ENCODE results near the gene SUSD6. TPM values are rescaled to one million over a fixed set of nuclear protein-coding genes. Genes with fewer than 3 reads are reported as not detected.

SUSD6 gene
- total and polyA plus RNA-seq, 4 donors = 16.0 to 75.1 (median 61.0) TPM

- Histone ChIP-seq H3K27me3 (ENCODE audit: control insufficient read depth in 3 of 3, insufficient read depth in 3 of 3, low read length in 2 of 3) (peaks cover 20 to 74% (median 69%) of the 10 kb centered on the region in 3 donors), H3K36me3 (ENCODE audit: control insufficient read depth in 4 of 4, insufficient read depth in 4 of 4, low read length in 4 of 4) (no peaks in the 10 kb centered on the region), H3K4me1 (ENCODE audit: control insufficient read depth in 5 of 5, insufficient read depth in 5 of 5, low read length in 5 of 5) (peaks cover 0 to 30% (median 7%) of the 10 kb centered on the region in 5 donors), H3K9me3 (ENCODE audit: control insufficient read depth in 4 of 4, insufficient read depth in 3 of 4, low read length in 3 of 4) (peaks cover 0 to 12% (median 0%) of the 10 kb centered on the region in 4 donors), H3K27ac (ENCODE audit: low read depth in 1 of 2, low read length in 1 of 2) (no peak overlapping the region), H3K4me3 (peak overlapping the region; percentile 4), H3K9ac (ENCODE audit: insufficient read depth in 1 of 2, low read length in 2 of 2) (no peak overlapping the region)
- TF ChIP-seq CTCF (IDR thresholded peaks at IDR 0.05; ENCODE audit: control extremely low read depth, extremely low read depth) = no peak
- ATAC-seq (ENCODE audit: insufficient read depth, low FRiP score) = no peak
- WGBS, 2 donors = 12% methylated on average over 75 to 112 of the region's 112 CpGs
- DNase-seq = peak; percentile 53 to 75 (median 61)
Observed at GRCh38 chr14:69572030-69572840, 39.2 kb upstream of the SUSD6 start.

- H3K9ac ChIP-seq (ENCODE audit: insufficient read depth in 1 of 2, low read length in 2 of 2) = no peak overlapping the region
- H3K9me3 ChIP-seq (ENCODE audit: control insufficient read depth in 4 of 4, insufficient read depth in 3 of 4, low read length in 3 of 4) = peaks cover 0 to 12% (median 0%) of the 10 kb centered on the region in 4 donors
- H3K27ac ChIP-seq (ENCODE audit: low read depth in 1 of 2, low read length in 1 of 2) = no peak overlapping the region
- H3K36me3 ChIP-seq (ENCODE audit: control insufficient read depth in 4 of 4, insufficient read depth in 4 of 4, low read length in 4 of 4) = no peaks in the 10 kb centered on the region
- no peak for ATAC-seq (ENCODE audit: insufficient read depth, low FRiP score)
- TF ChIP-seq CTCF (IDR thresholded peaks at IDR 0.05; ENCODE audit: control extremely low read depth, extremely low read depth) = no peak
- H3K4me1 ChIP-seq (ENCODE audit: control insufficient read depth in 5 of 5, insufficient read depth in 5 of 5, low read length in 5 of 5) = peaks cover 0 to 30% (median 7%) of the 10 kb centered on the region in 5 donors
- DNase-seq = peak in 1 of 3 donors; percentile 11
- no peak overlapping the region for H3K4me3 ChIP-seq
- 22 to 39% methylated on average over 19 to 40 of the region's 40 CpGs for WGBS, 2 donors
- H3K27me3 ChIP-seq (ENCODE audit: control insufficient read depth in 3 of 3, insufficient read depth in 3 of 3, low read length in 2 of 3) = peaks cover 20 to 72% (median 63%) of the 10 kb centered on the region in 3 donors
Observed at GRCh38 chr14:69572841-69573135, 38.6 kb upstream of the SUSD6 start.

- H3K27me3 ChIP-seq (ENCODE audit: control insufficient read depth in 3 of 3, insufficient read depth in 3 of 3, low read length in 2 of 3) = peaks cover 20 to 71% (median 63%) of the 10 kb centered on the region in 3 donors
- H3K27ac ChIP-seq (ENCODE audit: low read depth in 1 of 2, low read length in 1 of 2) = no peak overlapping the region
- H3K36me3 ChIP-seq (ENCODE audit: control insufficient read depth in 4 of 4, insufficient read depth in 4 of 4, low read length in 4 of 4) = no peaks in the 10 kb centered on the region
- H3K9me3 ChIP-seq (ENCODE audit: control insufficient read depth in 4 of 4, insufficient read depth in 3 of 4, low read length in 3 of 4) = peaks cover 0 to 12% (median 0%) of the 10 kb centered on the region in 4 donors
- peak in 1 of 3 donors; percentile 33 for DNase-seq
- WGBS, 2 donors = 18 to 35% methylated on average over 48 to 51 of the region's 51 CpGs
- no peak overlapping the region for H3K9ac ChIP-seq (ENCODE audit: insufficient read depth in 1 of 2, low read length in 2 of 2)
- peak overlapping the region; percentile 7 for H3K4me3 ChIP-seq
- no peak for TF ChIP-seq CTCF (IDR thresholded peaks at IDR 0.05; ENCODE audit: control extremely low read depth, extremely low read depth)
- ATAC-seq (ENCODE audit: insufficient read depth, low FRiP score) = no peak
- peaks cover 0 to 30% (median 7%) of the 10 kb centered on the region in 5 donors for H3K4me1 ChIP-seq (ENCODE audit: control insufficient read depth in 5 of 5, insufficient read depth in 5 of 5, low read length in 5 of 5)
Observed at GRCh38 chr14:69573205-69573830, 38.1 kb upstream of the SUSD6 start.
